ENCODE results near the gene ZDHHC18.

- TF ChIP-seq CTCF (conservative IDR thresholded peaks at IDR 0.05 in 1 of 2, IDR thresholded peaks at IDR 0.05 in 1 of 2; ENCODE audit: low read depth in 1 of 2, low read length in 2 of 2) (no peak), EZH2 (IDR thresholded peaks at IDR 0.05; ENCODE audit: low read length, missing control alignments) (no peak)
Measured at GRCh38 chr1:26853600-26853999, 27.1 kb downstream of the ZDHHC18 start.
